Measurements from ENCODE around the gene SH3BP1. TPM values are rescaled to one million over a fixed set of nuclear protein-coding genes. Genes with fewer than 3 reads are reported as not detected.

SH3BP1 gene
- total RNA-seq, 1 donor from 2014 or later: 15.1 TPM

- DNase-seq (ENCODE audit: low read depth): no peak
- H3K4me3 ChIP-seq (ENCODE audit: low read depth, low read length): no peak overlapping the region
- no peak for TF ChIP-seq CTCF (conservative IDR thresholded peaks at IDR 0.05; ENCODE audit: low read depth, low read length)
These were observed 40.9 kb downstream of the SH3BP1 start for GRCh38 chr22:37680191-37680851.

GRCh38 chr22:37681001-37681424 is 41.5 kb downstream of the SH3BP1 start:
- TF ChIP-seq CTCF (conservative IDR thresholded peaks at IDR 0.05; ENCODE audit: low read depth, low read length): no peak
- H3K4me3 ChIP-seq (ENCODE audit: low read depth, low read length): no peak overlapping the region
- DNase-seq (ENCODE audit: low read depth): no peak

GRCh38 chr22:37681556-37682049 is 42.1 kb downstream of the SH3BP1 start:
- DNase-seq (ENCODE audit: low read depth): no peak
- peak; percentile 95 for TF ChIP-seq CTCF (conservative IDR thresholded peaks at IDR 0.05; ENCODE audit: low read depth, low read length)
- no peak overlapping the region for H3K4me3 ChIP-seq (ENCODE audit: low read depth, low read length)

DNA sequence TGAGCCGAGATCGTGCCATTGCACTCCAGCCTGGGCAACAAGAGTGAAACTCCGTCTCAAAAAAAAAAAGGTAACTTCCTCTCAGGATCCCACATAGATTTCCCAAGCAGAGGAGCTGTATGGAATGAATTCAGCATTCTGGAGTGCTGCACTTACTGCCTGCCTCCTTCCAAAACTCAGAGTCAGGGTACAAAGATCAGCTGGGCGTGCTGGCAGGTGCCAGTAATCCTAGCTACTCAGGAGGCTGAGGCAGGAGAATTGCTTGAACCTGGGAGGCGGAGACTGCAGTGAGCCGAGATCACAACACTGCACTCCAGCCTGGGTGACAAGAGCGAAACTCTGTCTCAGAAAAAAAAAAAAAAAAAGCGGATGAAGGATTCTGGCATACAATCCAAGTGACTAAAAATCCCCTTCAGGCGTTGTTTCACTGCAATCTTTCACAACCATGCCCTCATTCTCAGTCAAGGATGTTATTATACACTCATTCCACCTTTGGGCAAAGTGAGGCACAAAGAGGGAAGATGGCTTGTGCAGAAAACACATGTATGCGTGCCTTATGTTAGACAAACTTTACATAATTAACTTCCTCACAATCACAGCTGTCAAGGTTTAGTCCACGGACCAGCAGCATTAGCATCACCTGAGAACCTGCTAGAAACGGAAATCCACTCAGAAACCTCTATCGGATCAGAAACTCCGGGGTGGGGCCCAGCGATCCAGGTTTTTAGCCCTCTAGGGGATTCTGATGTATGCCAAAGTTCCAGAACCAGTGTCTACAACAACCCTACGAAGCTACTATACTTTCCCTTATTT is 45.5 kb downstream of the SH3BP1 start:
- no peak for DNase-seq (ENCODE audit: low read depth)
- no peak overlapping the region for H3K4me3 ChIP-seq (ENCODE audit: low read depth, low read length)
- no peak for TF ChIP-seq CTCF (conservative IDR thresholded peaks at IDR 0.05; ENCODE audit: low read depth, low read length)

DNA sequence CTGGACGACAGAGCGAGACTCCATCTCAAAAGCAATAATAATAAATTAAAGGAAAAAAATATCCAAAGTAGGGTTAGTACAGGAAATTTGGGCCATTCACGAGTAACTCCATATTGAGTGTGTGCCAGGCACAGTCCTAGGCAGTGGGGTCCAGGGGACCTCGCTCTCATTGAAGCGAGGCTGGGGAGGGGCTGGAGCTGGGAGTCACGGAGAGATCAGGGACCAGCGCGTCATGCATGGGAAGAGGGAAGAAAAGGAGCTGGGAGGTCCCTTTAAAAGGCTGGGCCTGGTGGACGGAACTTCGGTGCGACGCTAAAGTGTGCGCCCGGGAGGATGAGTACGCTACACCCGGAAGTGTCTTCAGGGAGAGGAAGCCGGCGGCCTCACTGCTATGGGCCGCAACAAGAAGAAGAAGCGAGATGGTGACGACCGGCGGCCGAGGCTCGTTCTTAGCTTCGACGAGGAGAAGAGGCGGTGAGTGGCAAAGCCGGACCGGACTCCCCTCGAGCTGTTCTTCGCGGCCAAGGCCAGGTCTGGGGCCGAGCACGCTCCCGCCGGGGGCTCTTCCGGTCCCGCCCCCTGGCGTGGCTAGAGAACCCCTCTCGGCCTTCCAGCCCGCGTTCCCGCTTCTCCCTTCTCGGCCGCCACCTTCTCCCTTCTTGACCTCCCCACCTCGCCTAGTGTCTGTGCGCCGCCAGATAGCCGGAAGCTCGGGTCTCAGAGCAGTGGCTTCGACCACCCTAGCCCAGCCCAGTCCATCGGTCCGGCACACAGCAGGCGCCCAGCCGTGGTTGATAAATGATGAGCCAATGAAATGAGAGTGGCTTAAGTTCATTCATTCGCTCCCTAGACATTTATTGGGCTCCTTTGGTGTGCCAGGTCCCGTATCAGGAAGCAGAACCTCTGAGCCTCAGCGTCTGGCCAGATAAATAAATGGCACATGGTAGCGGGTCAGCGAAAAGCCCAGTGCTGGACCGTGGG is 46.8 kb downstream of the SH3BP1 start, which contains the start of gene NOL12:
Gene NOL12 (plus strand): TSS at position 342 of the 981 bp plus-strand sequence. CDS start 50 bp downstream, at position 392.
- DNase-seq (ENCODE audit: low read depth): no peak
- TF ChIP-seq CTCF (conservative IDR thresholded peaks at IDR 0.05; ENCODE audit: low read depth, low read length): no peak
- peak within 1 kb of the TSS; percentile 83 for H3K4me3 ChIP-seq (ENCODE audit: low read depth, low read length)

DNA sequence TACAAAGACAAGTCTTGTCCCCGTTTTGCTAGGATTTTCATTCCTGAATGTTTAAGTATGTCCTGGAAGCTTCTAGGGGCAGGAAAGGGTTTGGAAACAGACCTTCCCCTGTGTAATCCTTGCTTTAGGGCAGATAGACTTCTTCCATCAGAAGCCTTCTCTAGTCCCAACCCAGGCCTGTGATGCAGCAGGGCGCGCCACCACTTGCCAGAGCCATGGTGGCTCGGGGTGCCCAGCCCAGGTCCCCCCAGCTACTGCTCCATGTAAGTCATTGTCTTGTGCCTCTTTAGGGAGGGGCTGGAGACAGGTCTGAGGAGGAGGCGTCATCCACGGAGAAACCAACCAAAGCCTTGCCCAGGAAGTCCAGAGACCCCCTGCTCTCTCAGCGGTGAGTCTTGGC is 50.9 kb downstream of the SH3BP1 start:
- no peak for DNase-seq (ENCODE audit: low read depth)
- H3K4me3 ChIP-seq (ENCODE audit: low read depth, low read length): no peak overlapping the region
- no peak for TF ChIP-seq CTCF (conservative IDR thresholded peaks at IDR 0.05; ENCODE audit: low read depth, low read length)

Measured in epithelial cell of proximal tubule (primary cell).